GM23338 (cell line): ENCODE results near the gene ABI2.
A peak's percentile ranks its signal among the peaks of the same experiment; 100 is the strongest.

Experiments
- CTCF ChIP-seq, 2 experiments: fragments of 200-600 bp in 1 of 2; sonication (generic) in 1 of 2; conservative IDR thresholded peaks; 2 replicates each; pipeline versions ENCODE4 v1.5.1 to v1.6.1; 2016 to 2017; ENCODE audit warnings: antibody characterized with exemption in 2 of 2, low read depth in 2 of 2, mild to moderate bottlenecking in 2 of 2, moderate library complexity in 1 of 2
- EZH2 ChIP-seq: fragments of 200-600 bp; sonication (generic); IDR thresholded peaks from one replicate; pipeline ENCODE4 v1.8.0; 2017; ENCODE audit warnings: antibody characterized with exemption, mild to moderate bottlenecking, low read depth; ENCODE audit not compliant: unreplicated experiment
- POLR2AphosphoS5 ChIP-seq: IDR thresholded peaks from 2 replicates; pipeline ENCODE4 v1.6.1; 2016; ENCODE audit warnings: antibody characterized with exemption, low read depth

- TF ChIP-seq CTCF (conservative IDR thresholded peaks at IDR 0.05; ENCODE audit: low read depth in 2 of 2) (peak; percentile 66 to 79), POLR2AphosphoS5 (no peak), EZH2 (no peak)
Measured at GRCh38 chr2:203484266-203485112, 156.3 kb downstream of the ABI2 start.
